DMS53 (cell line): Measurements from ENCODE around the gene FBXW7.

Source experiments
- DNase-seq: peaks from one replicate; lab custom pipeline; 2025; lab: John Stamatoyannopoulos, UW

FBXW7 gene

GRCh38 chr4:152283801-152284470 is 252.0 kb downstream of the FBXW7 start:
- peak; percentile 37 for DNase-seq

- DNase-seq: no peak
These were observed 254.1 kb downstream of the FBXW7 start for GRCh38 chr4:152281822-152282221.

- DNase-seq: no peak
These were observed 254.7 kb downstream of the FBXW7 start for GRCh38 chr4:152281211-152281610.

GRCh38 chr4:152279234-152279566 is 256.7 kb downstream of the FBXW7 start:
- DNase-seq: no peak

GRCh38 chr4:152278505-152279233 is 257.2 kb downstream of the FBXW7 start:
- DNase-seq: peak; percentile 82

- DNase-seq: no peak
These were observed 257.8 kb downstream of the FBXW7 start for GRCh38 chr4:152278172-152278504.

GRCh38 chr4:152277333-152277732 is 258.6 kb downstream of the FBXW7 start:
- DNase-seq: no peak

- DNase-seq: no peak
These were observed 262.5 kb downstream of the FBXW7 start for GRCh38 chr4:152273343-152273742.
